Stimulated activated CD4-positive, alpha-beta T cell treated with anti-CD3 and anti-CD28 coated beads, Interleukin-4, amount 100 ng/mL, for 24 hours (primary cell): ENCODE results near the gene ATXN2.

Experiments used
- DNase-seq: peaks from one replicate; pipeline ENCODE4 v3.0.0-alpha.2; 2020

The ATXN2 gene

DNA sequence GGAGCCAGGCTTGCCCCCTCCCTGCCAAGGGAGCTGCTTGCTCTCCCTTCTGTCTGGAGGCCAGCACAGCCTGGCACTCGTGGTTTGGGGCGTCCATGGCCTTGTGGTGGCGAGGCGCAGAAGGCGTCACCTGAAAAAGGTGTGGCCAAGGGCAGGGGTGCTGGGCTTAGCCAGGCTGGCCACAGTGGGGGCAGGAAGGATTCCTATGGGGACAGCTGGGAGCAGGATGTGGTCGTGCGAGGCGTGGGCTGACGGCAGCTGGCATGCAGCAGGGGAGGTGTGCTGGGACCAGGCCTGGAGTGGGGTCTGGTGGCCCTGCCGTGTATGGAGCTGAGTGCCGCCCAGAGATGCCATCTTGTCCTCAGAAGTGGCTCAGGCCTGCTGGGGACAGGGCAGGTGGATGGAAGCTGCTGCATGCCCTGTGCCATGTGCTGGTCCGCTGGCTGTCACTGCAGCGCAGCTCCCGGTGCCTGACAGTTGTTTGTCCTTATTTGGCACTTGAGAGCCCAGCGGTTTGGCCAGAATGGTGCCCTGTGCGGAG, 163.4 kb downstream of the ATXN2 start:
- DNase-seq = no peak

DNA sequence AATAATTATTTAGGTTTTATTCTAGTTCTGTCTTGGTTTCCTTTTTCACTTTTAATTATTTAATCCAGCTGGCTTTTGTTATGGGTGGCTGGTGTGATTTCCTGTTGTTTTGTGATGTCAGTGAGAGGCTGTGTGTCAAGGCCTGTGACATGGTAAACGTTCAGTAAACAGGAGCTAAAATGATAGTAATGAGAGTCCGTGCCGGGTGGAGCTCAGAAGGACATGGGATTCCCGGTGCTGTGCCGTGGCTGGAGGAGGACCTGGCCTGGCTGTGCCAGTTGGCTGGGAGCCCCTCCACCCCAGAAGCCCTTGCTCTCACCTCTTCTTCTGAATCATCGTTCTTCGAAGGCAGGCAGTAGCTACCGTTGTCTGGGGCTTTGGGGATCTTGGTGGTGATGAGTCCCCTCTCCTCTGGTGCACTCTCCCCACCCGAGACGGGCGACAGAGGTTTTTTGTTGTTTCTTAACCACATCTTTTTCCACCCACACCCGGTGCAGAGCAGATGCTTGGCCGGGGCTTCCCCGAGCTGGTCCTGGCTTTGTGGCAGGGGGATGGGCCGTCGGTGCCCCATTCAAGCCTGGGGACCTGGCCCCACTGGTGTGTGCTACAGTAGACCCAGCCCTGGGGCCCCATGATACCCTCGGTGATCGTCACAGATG, 164.3 kb downstream of the ATXN2 start:
- DNase-seq = peak; percentile 88

DNA sequence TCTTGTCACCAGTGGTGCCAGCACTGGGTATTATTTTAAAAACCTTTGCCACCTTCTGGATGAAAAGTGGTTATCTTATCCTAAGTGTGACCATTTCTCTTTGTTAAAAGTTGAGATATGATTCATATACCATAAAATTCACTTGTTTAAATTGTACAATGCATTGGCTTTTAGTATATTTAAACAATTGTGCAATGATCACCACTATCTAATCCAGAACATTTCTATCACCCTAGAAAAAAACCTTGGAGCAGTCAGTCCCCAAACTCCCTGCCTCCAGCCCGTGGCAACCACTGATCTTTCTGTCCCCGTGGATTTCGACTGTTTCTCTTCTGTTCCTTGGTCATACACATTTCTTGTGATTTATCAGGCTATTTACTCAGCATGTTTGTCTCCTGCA, 165.1 kb downstream of the ATXN2 start:
- no peak for DNase-seq

DNA sequence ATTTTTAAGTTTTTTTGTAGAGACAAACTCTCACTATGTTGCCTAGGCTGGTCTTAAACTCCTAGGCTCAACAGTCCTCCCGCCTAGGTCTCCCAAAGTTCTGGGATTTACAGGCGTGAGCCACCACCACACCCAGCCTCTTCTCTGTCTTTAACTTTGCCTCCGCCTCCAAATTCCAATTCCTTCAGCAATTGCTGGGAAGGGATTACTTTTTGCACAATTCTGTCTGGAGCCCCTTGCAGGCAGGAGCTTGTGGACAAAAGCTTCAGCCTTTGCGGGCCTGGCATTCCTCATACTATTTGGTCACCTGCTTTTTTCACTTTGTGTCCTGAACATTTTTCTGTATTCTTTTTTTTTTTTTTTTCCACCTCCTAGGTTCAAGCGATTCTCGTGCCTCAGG, 167.3 kb downstream of the ATXN2 start:
- DNase-seq = no peak

DNA sequence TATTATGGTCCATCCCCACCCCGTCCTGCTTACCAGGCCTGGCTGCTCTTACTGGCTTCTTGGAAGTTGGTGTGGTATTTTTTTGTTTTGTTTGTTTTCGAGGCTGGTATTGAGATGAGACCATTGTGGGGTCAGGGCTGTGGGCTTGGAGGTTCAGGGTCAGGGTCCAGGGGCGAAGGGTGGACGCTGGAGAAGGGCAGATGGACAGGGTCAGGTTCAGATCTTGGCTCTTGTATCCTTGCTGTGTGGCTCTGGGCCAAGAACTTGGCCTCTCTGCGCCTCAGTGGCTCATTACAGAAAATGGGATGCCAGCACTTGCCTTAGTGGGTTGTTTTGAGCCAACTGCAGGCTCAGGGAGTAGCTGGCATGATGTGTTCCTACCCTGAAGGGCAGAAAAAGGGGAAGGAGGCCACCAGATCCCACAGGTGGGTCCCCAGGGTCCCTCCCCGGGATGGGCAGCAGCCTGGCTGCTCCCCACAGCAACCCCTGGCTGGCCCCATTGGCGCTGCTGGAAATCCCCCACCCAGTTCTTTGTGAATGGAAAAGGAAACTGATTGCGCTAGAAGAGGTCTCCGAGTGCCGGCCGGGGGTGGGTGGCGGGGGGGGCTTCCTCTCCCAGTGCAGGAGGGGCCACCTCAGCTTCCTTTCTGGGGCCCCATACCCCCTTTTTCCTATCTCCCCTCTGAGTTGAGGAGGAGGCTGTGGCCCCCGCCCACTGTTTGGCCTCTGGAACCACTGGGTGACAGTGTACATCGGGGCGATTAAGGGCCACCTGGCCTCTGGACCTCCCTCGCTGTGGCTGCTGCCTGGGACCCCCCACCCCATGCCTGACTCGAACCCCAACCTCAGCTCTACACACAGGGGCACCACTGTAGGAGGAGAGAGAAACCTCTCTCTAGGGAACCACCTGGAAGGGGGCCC, 168.4 kb downstream of the ATXN2 start:
- DNase-seq = peak; percentile 74

DNA sequence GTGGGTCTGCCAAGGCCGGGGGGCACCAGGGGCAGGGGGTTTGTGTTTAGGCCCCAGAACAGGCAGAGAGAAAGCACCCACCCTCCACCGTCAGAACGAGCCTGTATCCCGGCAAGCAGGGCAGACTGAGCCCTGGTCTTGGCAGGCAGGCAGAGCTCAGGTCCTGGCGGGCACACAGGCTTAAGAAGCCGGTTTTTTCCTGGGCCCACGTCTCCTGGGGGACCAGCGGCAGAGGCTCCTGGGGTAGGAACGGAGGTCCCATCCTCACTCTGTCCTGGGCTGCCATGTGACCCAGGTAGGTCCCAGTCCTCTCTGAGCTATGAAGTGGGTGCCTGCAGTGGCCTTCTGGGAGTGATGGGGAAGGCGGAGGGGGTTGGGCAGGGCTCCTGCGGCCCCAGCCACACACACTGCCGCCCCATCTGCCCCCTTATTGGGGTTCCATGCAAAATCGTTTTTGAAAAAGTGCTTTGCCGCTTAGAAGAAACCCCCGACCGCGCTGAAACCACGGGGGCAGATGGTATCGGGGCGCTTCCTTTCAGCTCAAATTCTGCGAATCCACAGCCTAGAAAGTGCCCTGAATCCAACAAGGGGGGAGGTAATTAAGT, 169.2 kb downstream of the ATXN2 start:
- DNase-seq = peak; percentile 57

DNA sequence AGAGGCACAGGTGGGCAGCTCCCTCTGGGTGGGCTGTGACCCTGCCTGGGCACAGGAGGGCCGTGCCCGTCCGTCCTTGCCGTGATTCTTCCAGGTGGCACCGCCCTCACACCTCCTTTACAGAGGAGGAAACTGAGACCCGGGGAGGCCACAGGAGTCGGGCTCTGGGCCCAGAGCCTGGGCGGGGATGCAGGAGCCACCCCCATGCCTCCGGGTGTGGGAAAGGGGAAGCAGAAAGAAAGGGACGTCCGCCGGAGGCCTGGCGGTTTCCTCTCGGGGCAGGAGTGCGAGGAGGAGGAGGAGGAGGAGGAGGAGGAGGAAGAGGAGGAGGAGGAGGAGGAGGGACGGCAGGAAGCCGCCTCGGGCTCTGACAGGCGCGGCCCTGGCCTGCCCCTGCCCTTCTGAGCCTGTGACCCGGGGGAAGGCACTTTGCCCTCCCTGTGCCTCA, 170.4 kb downstream of the ATXN2 start:
- DNase-seq = no peak

DNA sequence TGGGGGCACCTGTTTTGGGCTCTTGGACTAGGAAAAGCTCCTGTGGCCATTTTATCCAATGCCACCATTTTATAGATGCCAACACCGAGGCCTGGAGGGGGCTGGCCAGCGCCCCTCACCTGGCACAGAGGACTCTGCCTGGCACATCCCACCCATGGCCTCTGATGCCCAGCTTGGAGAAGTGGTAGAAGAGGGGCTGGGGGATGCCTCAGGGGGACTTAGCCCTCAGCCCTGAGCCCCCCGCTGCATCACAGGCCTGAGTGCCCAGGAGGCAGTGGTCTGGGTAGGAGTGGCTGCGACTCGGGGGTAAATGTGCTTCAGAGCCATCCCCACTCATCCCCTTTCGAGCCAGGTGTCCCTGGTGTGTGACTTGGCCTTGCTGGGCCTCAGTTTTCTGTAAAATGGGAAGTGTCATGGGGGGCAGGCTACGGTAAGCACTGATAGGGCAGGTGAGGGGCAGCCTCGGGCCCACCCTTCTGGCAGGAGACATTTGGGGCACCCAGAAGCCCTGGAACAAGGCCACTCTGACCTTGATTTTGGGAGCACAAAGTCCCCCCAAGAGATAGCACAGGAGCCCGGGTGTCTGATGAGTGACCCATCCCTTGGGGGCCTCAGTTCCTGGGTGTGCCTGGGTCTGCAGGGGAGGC, 170.9 kb downstream of the ATXN2 start:
- no peak for DNase-seq

DNA sequence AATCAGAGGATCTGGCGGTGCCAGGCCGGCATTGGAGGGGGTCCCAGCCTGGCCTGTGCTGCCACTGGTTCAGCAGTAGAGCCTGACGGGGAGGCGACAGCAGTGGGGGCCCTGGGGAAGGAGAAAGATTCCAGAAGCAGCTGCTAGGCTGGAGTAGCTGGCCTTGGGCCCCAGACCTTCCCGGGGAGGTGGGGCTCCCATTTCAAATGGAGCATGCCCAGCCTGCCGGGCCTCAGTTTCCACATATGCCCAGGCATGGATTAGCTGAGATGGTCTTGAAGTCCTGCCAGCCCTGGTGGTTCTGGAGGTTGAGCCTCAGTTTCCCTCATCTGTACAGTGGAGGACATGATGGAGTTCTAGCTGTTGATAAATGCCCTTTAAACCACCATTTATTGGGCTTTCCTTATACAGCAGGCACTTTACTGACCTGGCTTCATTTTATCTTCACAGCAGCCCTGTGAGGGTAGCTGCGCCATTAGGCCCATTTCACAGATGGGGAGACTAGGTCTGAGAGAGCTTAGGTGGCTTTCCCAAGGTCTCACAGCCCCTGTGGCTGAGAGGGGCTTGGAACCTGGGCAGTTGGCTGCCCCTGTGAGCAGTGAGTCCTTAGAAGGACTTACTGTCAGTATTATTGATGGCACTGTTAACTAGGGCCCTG, 171.6 kb downstream of the ATXN2 start:
- no peak for DNase-seq

DNA sequence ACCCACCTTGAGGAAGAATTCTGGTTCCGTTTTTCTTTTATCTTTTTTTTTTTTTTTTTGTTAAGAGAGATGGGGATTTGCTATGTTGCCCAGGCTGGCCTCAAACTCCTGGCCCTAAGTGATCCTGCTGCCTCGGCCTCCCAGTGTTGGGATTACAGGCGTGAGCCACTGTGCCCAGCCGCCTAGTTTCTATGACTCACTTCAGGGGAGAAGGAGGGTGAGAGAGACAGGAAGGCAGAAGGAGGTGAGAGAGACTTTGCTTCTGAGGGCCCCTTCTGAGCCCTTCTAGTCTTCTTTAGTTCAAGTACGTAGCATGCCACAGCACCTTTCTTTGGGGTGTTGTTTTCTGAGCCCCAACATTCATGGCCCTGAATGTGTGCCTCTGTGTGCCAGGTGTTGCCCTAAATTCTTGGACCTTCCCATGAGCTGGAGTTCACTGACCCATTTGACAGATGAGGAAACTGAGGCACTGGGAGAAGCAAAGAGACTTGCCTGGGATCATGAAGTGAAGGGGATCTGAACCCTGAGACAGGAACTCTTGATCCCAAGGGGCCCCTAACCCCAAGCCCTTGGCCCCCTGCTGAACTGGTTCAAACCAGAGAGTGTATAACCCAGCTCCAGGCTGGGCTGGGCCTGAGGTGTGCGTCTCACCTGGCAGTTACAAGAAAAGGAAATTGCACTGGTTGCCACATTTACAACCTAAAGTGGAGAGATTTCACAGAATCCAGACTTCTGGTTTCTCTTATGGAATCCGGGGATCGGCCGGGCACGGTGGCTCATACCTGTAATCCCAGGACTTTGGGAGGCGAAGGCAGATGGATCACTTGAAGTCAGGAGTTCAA, 172.6 kb downstream of the ATXN2 start:
- DNase-seq = peak; percentile 45

DNA sequence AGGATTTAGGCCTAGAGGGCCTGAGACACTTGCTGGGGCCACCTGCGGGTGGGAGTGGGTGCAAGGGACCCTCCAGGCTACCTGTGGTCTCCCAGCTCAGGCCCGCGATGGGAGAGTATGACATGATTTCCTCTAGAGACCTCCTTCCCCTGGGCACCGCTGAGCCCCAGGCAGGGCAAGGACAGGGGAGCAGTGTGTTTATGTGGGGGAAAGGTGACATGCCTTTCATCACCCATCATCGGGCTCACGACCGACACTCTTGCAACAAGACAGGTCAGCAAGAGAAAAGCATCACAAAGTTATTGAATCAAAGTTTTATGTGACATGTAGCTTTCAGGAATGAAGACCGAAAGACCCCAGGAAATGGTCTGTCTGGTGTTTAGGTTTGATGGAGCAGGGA, 173.5 kb downstream of the ATXN2 start:
- DNase-seq = no peak

DNA sequence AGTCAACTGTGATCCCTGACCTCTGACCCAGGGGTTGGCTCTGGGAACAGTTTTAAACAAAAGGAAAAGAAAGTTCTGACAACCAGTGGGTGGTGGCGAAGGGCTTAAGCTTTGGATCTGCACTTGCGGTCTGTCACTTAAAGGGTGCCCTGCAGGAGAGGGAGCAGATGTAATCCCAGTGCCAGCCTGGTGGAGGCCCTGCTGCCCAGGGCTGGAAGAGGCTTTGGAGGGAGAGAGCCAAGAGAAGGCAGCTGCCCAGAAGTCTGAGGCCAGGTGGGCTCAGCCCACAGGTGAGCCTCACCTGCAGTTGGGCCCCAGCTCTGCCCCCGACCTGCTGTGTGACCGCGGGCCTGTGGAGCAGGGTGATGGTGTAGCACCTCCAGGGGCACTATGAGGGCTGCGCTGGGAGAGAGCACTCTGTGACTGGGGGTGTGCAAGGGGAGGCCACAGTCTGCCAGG, 174.3 kb downstream of the ATXN2 start:
- no peak for DNase-seq

DNA sequence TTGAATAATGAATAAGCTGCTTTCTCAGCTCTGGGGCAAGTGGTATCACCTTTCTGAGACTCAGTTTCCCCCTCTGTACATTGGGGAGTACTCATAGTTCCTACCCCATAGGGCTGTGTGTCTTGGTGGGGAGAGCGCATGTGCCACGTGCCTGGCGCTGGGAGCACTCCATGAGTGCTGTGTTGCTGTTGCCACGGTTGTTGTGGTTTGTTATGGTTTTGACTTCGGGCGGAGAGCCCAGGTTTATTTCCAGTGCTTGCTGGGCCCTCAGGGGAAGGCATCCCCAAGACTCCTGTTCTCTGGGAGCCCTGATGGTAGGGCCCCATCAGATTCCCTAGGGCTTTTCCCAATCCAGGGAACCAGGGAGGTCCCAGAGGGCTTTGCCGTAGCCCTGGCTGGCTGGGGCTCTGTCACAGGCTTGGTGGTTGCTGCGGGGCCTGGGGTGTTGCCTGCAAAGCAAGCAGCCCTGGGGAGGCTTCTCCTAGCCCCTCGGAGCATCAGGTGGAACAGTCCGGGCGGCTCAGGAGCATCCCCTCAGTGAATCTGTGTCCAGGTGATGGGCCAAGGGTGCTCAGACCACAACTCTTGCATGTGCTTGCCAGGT, 174.8 kb downstream of the ATXN2 start:
- no peak for DNase-seq

DNA sequence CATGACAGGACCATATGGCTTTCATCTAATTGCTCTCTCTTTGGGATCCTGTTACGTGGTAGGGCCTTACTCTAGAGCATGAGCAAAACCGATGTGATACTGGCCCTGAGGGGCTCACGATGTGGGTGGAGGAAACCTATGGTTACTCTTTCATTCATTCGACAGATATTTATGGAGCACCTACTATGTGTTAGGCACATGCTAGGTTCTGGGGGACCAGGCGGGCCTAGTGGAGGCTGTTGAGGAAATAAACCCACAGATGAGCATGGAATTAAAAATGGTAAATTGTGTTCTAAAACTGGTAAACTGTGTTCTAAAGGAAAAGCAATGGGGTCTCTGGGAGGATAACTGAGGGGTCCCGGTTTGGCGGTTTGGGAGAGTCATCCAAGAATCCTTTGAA, 178.6 kb downstream of the ATXN2 start:
- no peak for DNase-seq

DNA sequence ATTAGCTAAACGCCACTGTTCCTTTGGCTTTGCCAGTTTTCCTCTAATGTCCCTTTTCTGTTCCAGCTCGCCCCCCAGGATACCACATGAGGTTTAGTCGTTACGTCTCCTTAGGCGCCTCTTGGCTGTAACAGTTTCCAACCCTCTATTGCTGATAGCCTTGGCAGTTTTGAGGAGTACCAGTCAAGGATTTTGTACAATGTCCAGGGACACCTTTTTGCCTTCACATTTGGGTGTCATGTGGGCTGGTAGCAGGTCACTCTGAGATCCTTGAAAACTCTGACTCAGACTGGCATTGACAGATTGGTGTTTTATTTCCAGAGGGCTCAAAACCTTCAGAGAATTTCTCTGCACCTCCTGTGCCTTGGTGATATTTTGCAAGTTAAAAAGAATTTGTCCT, 179.3 kb downstream of the ATXN2 start:
- DNase-seq = no peak

DNA sequence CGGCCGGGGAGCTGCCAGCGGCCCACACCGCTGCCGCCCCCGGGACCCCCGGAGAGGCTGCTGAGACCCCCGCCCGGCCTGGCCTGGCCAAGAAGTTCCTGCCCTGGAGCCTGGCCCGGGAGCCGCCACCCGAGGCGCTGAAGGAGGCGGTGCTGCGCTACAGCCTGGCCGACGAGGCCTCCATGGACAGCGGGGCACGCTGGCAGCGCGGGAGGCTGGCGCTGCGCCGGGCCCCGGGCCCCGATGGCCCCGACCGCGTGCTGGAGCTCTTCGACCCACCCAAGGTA, 180.6 kb downstream of the ATXN2 start:
- DNase-seq = no peak

DNA sequence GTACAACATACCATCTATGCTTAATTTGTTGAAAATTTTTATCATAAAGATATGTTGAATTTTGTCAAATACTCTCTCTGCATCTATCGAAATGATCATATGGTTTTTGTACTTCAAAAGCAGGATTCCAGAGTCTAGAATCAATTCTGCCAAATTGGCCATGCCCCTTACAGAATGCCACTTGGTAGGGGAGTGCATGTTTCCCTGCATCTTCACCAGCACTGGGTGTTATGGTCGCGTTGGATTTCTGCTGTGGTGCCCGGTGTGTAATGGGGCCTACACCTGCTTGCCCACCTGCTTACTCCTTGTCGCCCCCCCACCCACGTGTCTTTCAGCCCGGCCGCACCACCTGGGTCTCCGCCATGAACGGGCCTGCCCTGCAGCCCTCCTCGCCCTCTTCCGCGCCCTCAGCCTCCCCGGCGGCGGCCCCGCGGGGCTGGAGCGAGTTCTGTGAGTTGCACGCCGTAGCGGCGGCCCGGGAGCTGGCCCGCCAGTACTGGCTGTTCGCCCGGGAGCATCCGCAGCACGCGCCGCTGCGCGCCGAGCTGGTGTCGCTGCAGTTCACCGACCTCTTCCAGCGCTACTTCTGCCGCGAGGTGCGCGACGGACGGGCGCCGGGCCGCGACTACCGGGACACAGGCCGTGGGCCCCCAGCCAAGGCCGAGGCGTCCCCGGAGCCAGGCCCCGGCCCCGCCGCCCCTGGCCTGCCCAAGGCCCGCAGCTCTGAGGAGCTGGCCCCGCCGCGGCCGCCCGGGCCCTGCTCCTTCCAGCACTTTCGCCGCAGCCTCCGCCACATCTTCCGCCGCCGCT, 181.1 kb downstream of the ATXN2 start:
- DNase-seq = no peak

DNA sequence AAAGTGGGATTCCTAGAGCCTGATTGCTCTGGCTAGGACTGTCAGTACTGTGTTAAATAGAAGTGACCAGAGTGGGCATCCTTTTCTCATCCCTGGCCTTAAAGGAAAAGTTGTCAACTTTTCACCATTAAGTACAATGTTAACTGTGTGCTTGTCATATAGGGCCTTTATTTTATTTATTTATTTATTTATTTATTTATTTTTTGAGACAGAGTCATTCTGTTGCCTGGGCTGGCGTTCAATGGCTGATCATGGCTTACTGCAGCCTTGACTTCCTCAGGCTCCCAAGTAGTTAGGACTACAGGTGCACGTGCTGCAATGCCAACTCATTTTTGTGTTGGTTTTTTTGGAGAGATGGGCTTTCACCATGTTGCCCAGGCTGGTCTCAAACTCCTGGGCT, 181.8 kb downstream of the ATXN2 start:
- DNase-seq = no peak

DNA sequence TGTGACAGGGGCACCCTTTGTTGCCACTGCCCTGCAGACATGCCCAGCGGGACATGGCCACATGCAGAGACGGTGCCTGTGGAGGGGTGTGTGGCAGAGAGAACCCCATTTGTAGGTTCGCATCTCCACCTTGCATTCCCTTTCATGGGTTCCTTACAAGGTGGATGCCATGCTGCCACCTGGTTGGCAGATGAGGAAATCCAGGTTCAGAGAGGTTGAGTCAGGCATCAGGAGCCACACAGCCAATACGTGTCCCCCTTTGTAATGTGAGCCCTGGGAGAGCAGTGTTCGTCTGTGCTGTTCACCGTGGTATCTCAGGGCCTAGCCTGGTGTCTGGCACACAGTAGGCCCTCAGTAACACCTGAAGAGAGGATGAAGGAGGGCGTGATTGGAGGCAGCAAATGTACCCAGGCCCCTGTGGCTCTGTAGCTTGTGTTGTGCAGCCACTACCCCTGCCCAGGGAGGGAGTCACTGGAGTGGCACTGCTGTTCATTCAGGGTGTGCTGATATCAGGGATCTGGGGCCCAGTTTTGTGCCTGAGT, 184.3 kb downstream of the ATXN2 start:
- no peak for DNase-seq

DNA sequence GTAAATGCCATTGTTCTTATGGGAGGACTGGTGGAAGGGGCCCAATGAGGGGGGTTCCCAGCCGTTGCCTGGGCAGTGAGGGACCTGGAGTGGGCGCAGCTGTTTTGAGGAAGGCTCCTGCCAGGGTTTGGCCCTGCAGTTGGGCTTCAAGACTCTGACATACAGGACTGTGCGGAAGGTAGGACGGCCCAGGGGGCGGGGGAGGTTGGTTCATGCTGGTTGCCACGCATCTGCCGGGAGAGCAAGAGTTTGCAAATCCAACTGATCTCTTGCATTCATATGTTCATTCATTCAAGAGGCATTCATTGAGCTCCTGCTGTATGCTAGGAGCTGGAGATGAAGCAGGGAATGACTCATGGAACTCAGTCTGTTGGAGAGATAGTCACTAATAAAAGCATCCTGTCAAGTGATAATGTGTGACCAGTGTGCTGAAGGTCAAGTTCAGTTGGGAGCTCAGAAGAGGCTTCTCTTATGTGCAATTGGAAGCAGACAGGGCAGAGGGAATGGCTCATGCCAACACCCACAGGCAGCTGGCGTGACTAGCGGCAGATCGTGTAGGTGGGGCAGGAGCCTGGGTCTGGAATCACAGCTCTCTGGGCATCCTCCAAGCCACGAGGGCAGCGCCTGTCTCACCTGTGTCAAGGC, 185.6 kb downstream of the ATXN2 start:
- DNase-seq = no peak
